Activated CD8-positive, alpha-beta memory T cell treated with anti-CD3 and anti-CD28 coated beads, Interleukin-2, amount 50 U/mL, for 1 hour (primary cell): ENCODE measurements around the gene PSMA2.

Experiments
- DNase-seq: peaks from one replicate; pipeline ENCODE4 v3.0.0-alpha.2; 2020; ENCODE audit errors: extremely low read depth

Gene PSMA2

DNA sequence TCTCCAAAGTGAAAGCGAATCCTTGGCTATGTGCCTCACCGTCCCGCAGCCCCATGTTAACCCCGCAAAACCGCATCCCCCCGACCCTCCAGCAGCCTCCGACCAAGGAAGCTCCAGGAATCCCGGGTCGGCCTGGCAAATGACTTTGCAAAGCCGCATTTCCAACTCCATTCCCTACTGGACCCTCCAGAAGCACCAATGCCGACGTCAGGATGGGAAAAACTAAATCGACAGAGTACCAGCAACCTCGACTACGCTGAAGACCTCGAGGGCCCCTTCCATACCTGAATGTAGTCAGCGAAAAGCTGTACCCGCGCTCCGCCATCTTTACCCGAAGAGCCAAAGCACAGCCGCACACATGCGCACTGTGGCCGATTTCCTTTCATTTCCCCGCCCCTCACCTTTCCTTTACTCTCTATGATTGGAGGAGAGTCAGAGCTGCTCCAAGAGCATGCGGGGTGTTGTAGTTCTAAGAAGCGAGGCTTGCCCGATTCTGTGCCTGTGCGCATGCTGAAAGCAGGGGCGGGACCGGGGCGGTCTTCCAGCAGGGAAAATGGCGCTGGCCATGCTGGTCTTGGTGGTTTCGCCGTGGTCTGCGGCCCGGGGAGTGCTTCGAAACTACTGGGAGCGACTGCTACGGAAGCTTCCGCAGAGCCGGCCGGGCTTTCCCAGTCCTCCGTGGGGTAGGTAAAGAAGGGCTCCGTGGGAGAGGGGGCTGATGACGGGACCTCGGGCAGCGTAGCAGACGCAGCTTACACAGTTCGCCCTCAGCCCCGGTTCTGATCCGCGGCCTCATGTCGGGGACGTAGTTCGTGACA is at the start of gene PSMA2, which contains the start of gene MRPL32:
Gene PSMA2, minus strand, starts transcription at position 341 of the 818 bp plus-strand sequence. Its CDS starts 16 bp downstream, at position 325.
Gene MRPL32, plus strand, starts transcription at position 543 of the 818 bp plus-strand sequence. Its CDS starts 11 bp downstream, at position 554.
- DNase-seq, result peak; percentile 88

DNA sequence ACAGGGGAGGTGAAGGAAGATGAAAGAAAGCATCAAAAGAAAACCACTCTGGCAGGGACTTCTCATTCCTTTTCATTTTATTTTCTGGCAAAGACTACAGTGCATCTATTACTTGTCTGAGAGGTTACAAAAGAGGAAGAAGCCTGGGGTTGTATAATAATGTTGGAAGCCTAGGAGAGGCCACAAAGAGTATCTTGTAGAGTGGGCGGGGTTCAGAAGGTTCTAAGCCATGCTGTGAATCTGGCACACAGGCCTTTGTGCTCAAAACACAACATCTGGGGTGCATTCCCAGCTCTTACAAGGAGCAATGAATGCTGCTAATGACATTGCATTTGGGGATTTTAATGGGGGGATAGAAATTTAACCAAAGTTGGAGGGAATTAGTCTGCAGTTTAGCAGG is 49.6 kb upstream of the PSMA2 start:
- no peak for DNase-seq

DNA sequence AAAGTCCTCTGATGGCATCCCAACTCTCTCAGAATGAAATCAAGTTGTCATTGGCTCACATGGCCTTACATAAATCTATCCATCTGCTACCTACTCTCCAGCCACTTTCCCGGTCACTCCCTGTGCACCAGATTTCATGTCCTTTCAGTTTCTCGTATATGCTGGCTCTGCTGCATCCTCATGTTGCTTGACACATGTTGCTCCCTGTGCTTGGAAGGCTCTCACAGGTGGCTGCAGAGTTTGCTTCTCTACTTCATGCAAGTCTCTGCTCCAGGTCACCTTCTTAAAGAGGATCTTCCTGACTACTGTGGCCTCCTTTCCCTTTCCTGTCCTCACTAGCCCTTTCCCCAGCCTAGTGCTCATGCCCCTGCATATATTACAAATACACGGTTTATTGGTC is 48.5 kb upstream of the PSMA2 start:
- DNase-seq, result no peak

DNA sequence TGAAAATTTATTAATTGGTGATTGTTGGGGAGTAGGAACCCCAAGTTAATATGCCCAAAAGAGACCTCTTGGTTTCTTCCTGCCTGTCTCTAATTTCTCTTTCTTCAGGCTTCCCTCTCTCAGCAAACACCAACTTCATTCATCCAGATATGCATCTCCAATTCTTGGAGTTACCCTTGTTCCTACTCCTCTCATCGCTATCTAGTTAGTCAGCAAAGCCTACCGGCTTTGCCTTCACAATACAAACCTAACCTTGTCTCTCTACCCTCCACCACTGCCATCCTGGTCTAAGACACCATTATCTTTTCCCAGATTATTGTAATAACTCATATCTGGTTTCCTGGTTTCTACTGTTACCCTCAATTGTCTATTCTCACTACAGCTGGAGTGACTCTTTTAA is 48.1 kb upstream of the PSMA2 start:
- DNase-seq, result no peak

DNA sequence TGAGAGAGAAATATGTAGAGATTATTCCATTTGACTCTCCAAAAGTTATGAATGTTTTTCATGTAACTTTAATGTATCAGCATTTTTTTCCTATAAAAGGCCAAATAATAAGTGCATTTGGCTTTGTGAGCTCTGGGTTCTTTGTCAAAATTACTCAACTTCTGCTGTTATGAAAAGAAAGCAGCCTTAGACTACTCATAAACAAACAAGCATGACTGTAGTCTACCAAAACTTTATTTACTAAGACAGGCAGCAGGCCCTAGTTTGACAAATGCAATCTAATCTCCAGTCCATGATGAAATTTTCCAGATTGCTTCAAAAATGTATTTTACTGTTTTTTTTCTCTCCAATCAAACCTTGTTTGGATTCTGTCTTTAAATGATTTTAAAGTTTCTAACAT is 46.5 kb upstream of the PSMA2 start:
- no peak for DNase-seq

DNA sequence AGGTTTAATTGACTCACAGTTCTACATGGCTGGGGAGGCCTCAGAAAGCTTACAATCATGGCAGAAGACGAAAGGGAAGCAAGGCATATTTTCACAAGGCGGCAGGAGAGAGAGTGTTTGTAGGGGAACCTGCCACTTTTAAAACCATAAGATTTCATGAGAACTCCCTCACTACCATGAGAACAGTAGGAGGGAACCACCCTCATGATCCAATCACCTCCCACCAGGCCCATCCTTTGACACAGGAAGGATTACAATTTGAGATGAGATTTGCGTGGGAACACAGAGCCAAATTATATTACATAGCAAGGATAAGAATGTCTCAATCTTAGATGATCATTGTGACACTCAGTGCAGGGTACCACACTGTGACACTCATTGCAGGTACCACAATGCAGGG is 44.4 kb upstream of the PSMA2 start:
- no peak for DNase-seq

DNA sequence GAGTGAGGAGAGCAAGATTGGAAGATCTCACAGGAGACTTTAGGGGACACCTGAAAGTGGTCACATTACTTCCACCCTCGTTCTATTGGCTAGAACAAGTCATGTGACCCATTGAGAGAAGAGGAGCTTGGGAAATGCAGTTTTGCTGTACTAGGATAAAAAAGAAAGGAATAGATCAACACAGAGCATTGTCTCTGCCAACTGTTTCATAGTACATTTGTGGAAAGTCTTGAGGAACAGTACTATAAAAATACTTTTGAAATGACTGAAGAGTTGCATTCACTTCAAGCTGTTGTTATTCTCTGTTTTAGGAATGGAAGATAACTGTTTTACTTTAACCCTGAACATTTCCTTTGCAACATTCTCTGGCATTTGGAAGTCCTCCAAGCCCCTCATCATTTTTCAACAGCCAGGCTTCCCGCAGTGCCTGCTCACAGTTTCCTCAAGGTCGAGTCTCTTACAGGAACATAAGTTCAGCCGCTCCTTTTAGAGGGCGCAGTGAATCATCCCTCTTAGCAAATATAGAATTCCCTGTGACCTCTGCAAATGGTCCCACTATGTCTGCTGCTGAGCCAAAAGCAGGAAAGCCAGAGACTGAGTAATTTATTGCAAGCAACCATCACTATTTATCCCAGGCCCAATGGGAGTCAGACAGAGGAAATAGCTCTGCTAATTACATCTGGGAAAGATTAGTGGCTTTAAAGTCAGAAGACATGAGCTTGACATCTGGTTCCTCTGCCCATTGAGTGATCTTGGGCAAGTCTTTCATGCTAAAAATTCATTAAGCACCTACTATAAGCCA is 40.9 kb upstream of the PSMA2 start:
- no peak for DNase-seq

DNA sequence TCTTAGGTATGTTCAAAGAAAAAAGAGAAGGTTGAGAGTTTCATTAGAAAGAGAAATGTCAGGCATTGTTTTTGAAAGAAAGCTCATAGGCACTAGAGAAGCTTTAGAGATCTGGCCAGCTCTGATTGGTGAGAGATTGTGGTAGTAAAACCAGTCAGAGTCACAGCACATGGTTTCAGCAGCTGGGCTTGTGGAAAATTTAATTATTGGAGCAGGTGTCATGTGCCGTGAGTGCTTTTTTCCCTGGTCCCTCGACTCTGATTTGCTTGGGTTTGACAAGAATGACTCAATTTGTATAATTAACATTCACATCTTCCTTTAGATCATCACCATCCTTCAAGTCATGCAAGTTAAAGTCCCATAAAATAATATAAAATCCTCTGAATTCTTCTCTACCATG is 35.4 kb upstream of the PSMA2 start:
- DNase-seq, result no peak

DNA sequence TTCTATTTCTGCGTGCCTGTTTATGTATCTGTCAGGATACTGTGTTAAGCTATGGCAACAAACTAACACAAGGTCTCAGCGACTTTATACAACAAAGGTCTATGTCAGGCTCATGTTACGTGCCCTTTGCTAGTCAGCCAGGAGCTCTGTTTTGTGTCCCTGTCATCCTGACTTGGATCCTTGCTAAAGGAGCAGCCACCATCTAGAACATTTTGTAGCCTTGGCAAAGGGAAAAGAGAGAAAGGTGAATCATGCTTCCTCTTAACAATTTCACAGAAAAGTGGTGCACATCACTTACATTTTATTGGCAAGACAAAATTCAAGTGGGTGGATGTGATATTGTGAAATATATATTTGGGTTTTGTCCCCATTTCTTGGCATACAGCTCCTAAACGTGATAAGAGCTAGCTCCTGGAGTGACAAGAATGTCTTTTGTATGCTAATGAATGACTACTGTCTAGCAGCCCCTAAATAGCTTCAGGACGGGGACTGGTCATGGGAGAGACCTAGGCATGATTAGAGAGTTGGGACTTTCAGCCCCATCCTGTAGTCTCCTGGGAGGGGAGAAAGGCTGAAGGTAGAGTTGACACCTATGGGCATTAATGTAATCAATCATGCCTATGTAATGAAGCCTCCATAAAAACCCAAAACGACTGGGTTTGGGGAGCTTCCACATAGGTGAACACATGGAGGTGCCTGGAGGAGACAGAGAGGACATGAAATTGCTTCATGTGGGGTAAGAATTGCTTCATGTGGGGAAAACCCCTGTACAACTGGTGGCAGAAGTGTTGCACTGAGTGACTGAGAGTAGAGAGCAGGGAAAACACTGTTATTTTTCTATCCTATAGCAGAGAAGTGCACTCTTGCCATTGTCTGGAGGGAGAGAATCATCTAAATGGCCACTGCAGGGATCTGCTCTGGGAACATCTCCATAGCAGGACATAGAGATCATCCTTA is 33.2 kb upstream of the PSMA2 start:
- DNase-seq, result no peak

DNA sequence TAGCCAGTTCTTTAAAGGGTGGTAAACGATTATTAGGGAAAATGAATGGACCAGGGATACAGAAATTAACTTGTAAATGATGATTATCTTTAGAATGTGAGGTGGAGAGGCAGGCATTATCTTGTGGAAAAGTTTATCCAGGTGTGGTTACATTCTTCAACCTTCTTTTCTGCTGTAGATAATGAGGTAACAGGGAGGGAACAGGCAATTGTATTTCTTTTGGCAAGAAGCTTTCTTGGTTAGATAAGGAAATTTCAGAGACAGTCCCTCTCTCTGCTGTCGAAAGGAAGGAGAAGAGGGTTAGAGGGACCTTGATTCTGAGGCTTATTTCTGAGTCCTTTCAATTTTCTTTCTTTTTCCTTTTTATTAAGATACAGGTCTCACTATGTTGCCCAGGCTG is 32.3 kb upstream of the PSMA2 start:
- DNase-seq, result no peak

DNA sequence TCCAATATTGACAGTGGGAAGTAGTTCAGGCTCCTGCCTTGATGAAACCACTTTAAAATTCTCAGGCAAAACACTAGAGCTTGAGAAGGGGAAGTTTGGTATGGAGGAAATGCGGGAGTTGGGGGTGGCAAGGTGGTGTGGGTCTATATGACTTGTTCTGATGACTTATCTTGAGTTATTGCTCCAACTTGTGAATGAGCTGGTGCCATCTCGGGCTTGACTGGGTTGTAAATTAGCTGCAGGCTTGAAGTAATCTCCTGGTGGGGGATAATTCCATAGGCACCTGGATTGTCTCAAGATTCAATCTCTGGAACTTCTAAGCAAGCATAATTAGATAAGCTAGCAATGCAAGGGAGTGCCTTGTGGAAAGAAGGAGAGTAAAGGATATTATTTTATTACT is 29.2 kb upstream of the PSMA2 start:
- no peak for DNase-seq

DNA sequence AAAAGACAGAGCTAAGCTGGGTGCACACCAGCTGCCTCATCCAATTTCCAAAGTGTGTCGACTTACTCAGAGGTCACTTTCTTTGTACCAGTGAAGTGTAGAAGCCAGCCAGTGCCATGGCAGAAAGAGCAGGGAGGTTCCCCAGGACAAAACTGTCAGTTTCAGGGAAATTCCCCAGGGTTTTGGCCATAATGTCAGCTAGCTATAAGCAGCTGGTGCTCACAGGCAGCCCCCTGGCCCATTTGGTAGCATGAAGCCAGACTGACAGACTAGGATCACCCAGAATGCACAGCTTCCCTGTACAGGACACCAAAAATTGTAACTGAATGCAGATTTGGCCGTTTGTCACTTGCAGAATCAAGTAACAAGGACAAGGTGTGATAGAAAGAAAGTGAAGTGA is 28.8 kb upstream of the PSMA2 start:
- no peak for DNase-seq

DNA sequence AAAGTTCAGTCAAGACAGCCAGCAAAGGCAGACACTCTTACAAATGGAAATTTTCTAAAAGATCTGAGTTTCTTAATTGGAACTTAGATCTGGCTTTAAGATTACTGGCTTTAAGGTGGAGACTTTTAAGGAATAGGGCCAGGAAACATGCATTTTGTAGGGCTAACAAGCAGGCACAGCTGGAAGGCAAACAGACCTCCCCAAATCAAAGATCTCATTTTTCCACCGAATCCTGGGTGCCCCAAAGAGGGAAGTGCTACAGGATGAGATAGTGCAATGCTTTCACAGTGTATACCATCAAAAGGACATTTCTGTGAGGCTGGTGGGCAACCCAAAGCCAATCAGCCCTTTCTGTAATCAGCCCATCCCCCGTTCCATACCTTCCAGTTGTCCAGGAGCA is 27.6 kb upstream of the PSMA2 start:
- DNase-seq, result no peak

DNA sequence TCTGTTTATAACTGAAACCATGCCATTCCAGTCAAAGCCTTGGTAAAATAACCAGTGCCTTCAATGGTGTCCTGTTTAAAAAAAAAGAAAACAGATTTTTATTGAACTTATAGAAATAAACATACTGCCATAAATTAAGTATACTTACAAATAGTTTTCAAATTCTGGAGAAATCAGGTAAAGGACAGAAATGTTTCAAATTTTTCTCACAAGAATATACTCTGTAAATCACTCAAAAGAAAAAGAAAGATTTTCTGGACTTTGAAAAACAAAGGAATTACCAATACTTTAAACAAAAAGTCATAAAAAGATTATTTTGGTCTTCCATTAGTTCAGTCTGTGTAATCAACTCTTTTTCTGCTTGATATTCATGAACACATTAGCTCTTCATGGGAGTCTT is 24.1 kb upstream of the PSMA2 start:
- no peak for DNase-seq

DNA sequence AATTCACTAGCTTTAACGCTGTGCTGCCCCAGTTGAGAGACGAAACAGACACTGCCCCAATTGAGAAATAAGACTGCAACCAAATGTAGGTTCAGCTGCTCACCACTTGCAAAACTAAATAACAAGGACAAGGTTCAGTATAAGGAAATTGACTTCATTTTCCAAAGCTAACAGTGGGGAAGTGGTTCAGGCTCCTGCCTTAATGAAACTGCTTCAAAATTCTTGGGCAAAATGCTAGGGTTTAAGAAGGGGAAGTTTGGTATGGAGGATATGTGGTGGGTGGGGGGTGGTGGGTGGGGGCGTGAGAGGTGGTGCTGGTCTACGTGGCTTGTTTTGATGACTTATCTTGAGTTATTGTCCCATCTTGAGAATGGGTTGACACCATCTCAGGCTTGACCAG is 22.0 kb upstream of the PSMA2 start:
- no peak for DNase-seq

DNA sequence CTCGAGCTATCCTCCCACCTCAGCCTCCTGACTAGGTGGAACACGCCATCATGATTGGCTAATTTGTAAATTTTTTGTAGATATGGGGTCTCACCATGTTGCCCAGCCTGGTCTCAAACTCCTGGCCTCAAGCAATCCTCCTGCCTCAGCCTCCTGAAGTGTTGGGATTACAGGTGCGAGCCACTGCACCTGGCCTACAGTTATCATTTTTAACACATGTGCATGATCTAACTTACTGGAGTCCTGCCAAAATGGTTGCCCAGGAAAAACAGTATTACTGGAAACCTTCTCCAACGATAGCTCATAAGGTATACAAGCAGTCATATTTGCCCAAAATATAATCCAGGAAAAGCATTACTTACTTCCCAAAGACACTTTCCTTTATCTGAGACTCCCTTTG is 20.4 kb upstream of the PSMA2 start:
- no peak for DNase-seq

DNA sequence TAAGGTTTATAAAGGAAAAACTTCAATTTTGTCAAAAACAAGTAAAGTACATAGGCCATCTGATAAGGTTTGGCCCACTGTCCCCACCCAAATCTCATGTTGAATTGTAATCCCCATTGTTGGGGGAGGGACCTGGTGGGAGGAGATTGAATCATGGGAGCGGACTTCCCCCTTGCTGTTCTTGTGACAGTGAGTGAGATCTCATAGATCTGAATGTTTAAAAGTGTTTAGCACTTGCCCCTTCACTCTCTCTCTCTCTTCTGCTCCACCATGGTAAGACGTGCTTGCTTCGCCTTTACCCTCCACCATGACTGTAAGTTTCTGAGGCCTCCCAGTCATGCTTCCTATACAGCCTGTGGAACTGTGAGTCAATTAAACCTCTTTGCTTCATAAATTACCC is 18.4 kb upstream of the PSMA2 start:
- DNase-seq, result no peak

DNA sequence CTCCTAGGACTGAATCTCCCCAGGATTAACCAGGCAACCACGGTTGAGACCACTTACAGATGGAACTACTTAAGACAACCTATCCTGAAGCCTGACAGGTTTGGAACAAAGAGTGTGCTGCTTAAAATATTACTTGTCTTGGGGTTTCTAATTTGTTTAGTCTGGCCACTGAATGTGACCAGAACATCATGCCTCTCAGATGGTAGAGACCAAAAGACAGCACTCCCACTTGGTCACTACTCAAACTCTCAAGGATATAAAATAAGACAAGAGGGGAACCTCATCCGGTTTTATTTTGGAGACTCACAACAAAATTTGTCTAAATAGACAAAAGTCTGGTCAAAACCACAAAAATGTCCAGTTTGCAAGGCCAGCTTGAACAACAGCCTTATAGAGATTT is 15.5 kb upstream of the PSMA2 start:
- no peak for DNase-seq

DNA sequence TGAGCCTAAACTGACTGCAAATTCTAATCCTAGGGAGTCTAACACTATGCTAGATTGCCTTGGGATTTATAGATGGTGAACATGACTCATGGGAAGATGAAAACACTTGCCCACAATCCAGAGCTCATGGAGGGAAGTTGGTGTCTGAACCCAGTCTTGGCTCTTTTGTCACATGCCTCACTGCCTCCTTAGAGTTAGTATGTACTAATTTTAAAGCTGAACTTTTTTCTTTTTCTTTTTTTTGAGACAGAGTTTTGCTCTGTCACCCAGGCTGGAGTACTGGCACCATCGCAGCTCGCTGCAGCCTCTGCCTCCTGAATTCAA is 14.6 kb upstream of the PSMA2 start:
- DNase-seq, result no peak

DNA sequence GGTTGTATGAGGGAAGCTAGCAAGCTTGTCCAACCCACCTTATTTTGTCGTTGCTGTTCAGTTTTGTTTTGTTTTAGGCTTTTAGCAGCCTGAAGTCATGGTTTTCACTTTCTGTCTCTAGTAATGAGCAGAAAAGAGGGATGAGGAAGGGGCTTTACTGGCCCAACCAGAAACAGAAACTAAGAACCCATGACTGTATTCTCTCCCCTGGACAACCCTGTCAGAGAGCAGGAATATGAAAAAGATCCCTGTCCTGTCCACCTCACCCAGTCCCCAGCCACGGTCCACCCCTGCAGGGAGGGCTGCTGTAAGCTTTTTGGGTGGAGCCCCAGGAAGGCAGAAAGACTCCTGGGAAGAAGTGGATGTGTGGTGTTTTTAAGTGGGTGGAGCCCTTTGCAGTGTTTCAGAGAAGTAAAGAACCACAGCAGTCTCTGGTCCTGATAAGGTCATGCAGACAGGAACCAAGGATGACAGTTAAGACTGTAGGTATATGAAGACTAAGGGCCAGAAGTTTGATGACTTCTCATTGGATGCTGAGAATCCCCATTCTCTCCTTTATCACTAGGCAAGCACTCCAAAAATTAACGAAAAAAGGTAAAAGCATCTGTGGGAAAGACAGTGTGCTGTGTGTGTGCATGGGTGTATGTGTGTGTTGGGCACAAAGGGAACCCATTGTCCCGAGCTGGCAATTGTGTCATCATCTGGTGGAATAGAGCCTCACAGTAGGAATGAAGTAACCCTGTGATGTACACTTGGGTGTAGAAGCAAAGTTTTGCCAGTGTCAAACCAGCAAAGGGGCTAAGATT is 14.1 kb upstream of the PSMA2 start:
- DNase-seq, result no peak
